Measurements from ENCODE around the gene MBOAT2.
A peak's percentile ranks its signal among the peaks of the same experiment; 100 is the strongest.

The MBOAT2 gene

DNA sequence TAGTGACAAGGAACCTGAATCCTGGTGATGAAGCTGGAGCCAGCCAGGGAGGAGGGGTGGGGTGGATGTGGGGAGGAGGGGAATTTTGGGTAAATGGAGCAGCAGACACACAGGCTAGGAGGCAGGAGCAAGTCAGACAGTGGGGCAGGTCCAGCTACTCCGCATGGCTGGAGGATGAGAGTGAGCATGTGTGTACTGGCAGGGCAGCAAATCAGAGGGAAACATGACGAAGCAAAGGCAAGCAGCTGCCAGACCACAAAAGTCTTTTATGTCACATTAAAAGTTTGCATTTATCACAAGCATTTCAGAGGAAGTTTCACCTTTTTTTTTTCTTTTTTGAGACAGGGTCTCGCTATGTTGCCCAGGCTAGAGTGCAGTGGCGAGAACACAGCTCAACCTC, 154.2 kb downstream of the MBOAT2 start:
- no peaks in the 10 kb centered on the region for H3K79me2 ChIP-seq (ENCODE audit: control insufficient read depth, insufficient read depth, low read length, unreplicated experiment)
- H3K27ac ChIP-seq (ENCODE audit: low read depth, low read length), result no peak overlapping the region
- no peak overlapping the region for H2AFZ ChIP-seq (ENCODE audit: low read length, unreplicated experiment)

DNA sequence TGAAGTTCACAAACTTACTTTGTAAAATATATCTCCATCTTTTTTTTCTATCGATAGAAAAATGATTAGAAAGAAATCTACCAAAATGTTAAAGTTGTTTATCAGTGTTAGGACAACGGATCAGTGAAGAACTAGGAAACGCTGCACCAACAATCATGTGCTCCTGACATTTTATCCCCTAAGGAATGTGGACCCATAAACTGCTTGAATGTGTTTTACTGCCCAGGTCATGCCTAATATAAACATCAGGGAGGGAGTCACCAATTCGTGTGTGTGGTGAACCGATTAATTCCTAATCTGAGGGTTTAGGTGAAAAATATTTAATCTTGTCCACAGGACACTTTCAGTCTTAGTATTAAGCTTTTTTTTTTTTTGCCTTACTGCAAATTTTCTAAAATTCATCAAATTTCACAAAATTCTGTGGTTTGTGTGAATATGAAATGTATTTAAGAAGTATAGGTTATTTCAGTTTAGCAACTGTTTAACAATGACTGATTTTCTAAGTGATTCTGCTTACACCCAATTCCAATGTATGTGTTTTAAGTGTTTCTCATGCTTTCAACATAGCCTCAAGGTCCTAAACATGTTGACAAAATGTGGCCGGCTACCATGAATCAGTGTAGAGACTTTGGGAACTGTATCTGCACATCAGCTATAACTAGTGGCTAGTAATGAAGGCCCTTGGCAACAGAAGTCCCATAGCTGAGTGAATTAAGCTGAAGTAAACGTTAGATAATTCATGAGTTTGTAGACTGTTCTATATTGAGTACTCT, 155.0 kb downstream of the MBOAT2 start:
- Histone ChIP-seq H3K36me3 (ENCODE audit: insufficient read depth, low read length) (no peaks in the 10 kb centered on the region), H2AFZ (ENCODE audit: low read length, unreplicated experiment) (no peak overlapping the region), H3K27me3 (ENCODE audit: insufficient read depth, low read length) (no peaks in the 10 kb centered on the region), H3K4me1 (ENCODE audit: control insufficient read depth, insufficient read depth, low read length, unreplicated experiment) (no peaks in the 10 kb centered on the region), H3K27ac (ENCODE audit: low read depth, low read length) (no peak overlapping the region), H3K4me3 (ENCODE audit: low read depth, low read length) (no peak overlapping the region), H3K79me2 (ENCODE audit: control insufficient read depth, insufficient read depth, low read length, unreplicated experiment) (no peaks in the 10 kb centered on the region)

More for the DNA sequence above, 154.2 kb downstream of the MBOAT2 start:
- H3K27me3 ChIP-seq (ENCODE audit: insufficient read depth, low read length), result no peaks in the 10 kb centered on the region
- no peak overlapping the region for H3K4me3 ChIP-seq (ENCODE audit: low read depth, low read length)
- H3K4me1 ChIP-seq (ENCODE audit: control insufficient read depth, insufficient read depth, low read length, unreplicated experiment), result no peaks in the 10 kb centered on the region
- no peaks in the 10 kb centered on the region for H3K36me3 ChIP-seq (ENCODE audit: insufficient read depth, low read length)

DNA sequence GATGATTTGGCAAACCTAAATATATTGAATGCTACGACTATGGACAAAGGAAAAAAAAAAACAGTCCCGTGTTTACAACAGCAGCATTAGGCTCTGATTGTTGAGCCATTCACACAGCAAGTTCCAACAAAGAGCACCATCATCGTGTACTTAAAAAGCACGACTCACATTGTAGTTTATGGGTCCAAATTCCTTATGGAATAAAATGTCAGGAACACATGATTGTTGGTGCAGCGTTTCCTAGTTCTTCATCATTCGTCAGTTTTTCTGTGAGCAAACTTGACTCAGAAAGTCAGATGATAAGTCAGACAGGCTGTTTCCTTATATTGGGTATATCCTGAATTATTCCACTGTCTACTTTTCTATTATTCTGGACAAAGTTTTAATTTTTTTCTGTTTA, 156.1 kb downstream of the MBOAT2 start:
- no peak overlapping the region for H3K4me3 ChIP-seq (ENCODE audit: low read depth, low read length)
- no peaks in the 10 kb centered on the region for H3K79me2 ChIP-seq (ENCODE audit: control insufficient read depth, insufficient read depth, low read length, unreplicated experiment)
- H3K4me1 ChIP-seq (ENCODE audit: control insufficient read depth, insufficient read depth, low read length, unreplicated experiment), result no peaks in the 10 kb centered on the region
- no peak overlapping the region for H2AFZ ChIP-seq (ENCODE audit: low read length, unreplicated experiment)
- H3K27ac ChIP-seq (ENCODE audit: low read depth, low read length), result no peak overlapping the region
- no peaks in the 10 kb centered on the region for H3K27me3 ChIP-seq (ENCODE audit: insufficient read depth, low read length)
- no peaks in the 10 kb centered on the region for H3K36me3 ChIP-seq (ENCODE audit: insufficient read depth, low read length)

DNA sequence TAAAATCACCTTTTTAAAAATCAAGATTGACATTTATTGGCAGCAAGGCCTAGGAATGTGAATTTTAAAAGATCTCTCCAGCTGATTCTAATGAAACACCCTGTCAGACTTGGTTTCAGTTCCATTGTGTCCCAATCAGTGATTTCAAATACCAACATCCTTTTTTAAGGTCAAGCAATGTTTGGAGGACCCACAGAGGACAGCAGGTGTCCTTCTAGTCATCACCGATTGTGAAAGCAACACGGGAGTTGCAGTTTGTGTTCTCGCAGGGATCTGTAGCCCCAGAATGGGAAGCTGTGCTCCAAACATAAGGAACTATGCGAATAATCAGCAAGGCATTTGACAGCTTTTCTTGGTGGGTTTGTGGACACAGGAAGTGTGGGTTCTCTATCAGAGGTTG, 161.6 kb downstream of the MBOAT2 start:
- Histone ChIP-seq H3K79me2 (ENCODE audit: control insufficient read depth, insufficient read depth, low read length, unreplicated experiment) (peaks cover 3% of the 10 kb centered on the region), H2AFZ (ENCODE audit: low read length, unreplicated experiment) (no peak overlapping the region), H3K4me3 (ENCODE audit: low read depth, low read length) (no peak overlapping the region), H3K4me1 (ENCODE audit: control insufficient read depth, insufficient read depth, low read length, unreplicated experiment) (no peaks in the 10 kb centered on the region), H3K27me3 (ENCODE audit: insufficient read depth, low read length) (no peaks in the 10 kb centered on the region), H3K27ac (ENCODE audit: low read depth, low read length) (no peak overlapping the region), H3K36me3 (ENCODE audit: insufficient read depth, low read length) (no peaks in the 10 kb centered on the region)

DNA sequence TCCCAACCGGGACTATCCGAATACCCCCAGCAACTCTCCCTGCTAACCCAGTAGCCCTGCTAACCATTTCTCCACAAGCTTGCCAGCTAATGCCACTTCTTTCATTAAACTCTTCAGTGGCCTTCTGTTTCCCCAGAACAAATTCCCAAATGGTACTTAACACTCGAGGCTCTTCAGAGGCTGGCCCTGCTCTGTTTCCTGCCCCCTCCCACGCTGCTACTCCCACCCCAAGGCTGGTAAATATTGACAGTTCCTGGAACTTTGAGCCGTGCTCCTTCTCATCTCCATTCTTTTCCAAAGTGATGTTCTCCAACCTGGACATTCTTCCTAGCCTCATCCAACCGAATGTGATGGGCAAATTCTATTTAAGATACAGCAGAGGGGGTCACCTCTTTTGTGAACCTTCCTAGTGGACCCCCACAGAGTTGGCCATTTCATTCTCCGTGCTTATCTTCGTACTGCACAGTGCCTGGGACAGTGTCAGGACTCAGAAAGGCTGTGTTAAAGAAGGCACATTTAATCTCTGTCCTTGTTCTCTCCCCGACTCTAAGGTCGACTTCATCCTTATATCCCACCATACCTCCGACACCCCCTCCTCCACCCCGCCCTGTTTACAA, 162.9 kb downstream of the MBOAT2 start:
- Histone ChIP-seq H3K79me2 (ENCODE audit: control insufficient read depth, insufficient read depth, low read length, unreplicated experiment) (peaks cover 16% of the 10 kb centered on the region), H3K4me1 (ENCODE audit: control insufficient read depth, insufficient read depth, low read length, unreplicated experiment) (peaks cover 3% of the 10 kb centered on the region), H3K4me3 (ENCODE audit: low read depth, low read length) (no peak overlapping the region), H2AFZ (ENCODE audit: low read length, unreplicated experiment) (no peak overlapping the region), H3K36me3 (ENCODE audit: insufficient read depth, low read length) (no peaks in the 10 kb centered on the region), H3K27ac (ENCODE audit: low read depth, low read length) (no peak overlapping the region), H3K27me3 (ENCODE audit: insufficient read depth, low read length) (no peaks in the 10 kb centered on the region)

DNA sequence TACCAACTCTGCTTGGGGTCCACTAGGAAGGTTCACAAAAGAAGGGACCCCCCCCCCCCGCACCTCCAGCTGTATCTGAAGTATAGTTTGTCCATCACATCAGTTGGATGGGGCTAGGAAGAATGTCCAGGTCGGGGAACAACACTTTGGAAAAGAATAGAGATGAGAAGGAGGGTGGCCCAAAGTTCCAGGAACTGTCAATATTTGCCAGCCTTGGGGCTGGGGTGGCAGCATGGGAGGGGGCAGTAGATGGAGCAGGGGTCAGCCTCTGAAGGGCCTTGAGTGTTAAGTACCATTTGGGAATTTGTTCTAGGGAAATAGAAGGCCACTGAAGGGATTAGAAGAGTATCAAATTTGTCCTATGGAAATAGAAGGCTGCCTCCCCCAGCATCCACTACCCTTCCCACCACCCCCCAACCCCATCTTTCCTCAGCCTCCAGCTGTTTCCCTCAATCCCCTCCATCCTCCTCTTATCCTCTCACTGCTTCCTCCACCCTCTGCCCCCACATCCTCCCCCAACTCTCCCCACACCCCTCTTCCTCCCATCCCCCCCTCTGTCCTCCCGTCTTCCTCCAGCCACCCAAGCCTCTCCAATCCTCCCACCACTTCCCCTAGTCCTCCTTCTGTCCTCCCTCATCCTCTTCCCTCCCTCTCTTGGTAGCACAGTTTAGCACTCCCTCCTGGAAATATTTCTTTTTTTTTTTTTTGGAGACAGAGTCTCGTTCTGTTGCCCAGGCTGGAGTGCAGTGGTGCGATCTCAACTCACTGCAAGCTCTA, 164.1 kb downstream of the MBOAT2 start:
- no peak overlapping the region for H3K4me3 ChIP-seq (ENCODE audit: low read depth, low read length)
- no peaks in the 10 kb centered on the region for H3K36me3 ChIP-seq (ENCODE audit: insufficient read depth, low read length)
- peaks cover 6% of the 10 kb centered on the region for H3K4me1 ChIP-seq (ENCODE audit: control insufficient read depth, insufficient read depth, low read length, unreplicated experiment)
- no peak overlapping the region for H3K27ac ChIP-seq (ENCODE audit: low read depth, low read length)
- peaks cover 28% of the 10 kb centered on the region for H3K79me2 ChIP-seq (ENCODE audit: control insufficient read depth, insufficient read depth, low read length, unreplicated experiment)
- H3K27me3 ChIP-seq (ENCODE audit: insufficient read depth, low read length), result no peaks in the 10 kb centered on the region
- no peak overlapping the region for H2AFZ ChIP-seq (ENCODE audit: low read length, unreplicated experiment)

DNA sequence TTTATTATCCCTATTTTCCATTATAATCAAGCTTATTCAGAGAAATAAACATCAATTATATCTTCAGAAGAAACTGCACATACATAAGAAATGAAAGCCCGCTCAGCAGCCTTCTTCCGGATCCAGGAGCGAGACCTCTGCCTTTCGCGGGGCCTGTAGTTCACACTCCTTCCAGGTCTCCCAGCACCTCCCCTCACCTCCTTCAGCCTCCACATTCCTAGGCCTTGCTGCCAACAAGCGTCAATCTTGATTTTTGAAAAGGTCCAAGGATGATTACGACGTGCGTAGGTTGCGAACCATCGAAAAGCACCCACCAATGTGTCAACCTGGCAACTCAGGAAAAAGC, 165.7 kb downstream of the MBOAT2 start:
- Histone ChIP-seq H3K27me3 (ENCODE audit: insufficient read depth, low read length) (no peaks in the 10 kb centered on the region), H3K4me3 (ENCODE audit: low read depth, low read length) (peak overlapping the region; percentile 89), H2AFZ (ENCODE audit: low read length, unreplicated experiment) (no peak overlapping the region), H3K4me1 (ENCODE audit: control insufficient read depth, insufficient read depth, low read length, unreplicated experiment) (peaks cover 6% of the 10 kb centered on the region), H3K27ac (ENCODE audit: low read depth, low read length) (no peak overlapping the region), H3K79me2 (ENCODE audit: control insufficient read depth, insufficient read depth, low read length, unreplicated experiment) (peaks cover 42% of the 10 kb centered on the region), H3K36me3 (ENCODE audit: insufficient read depth, low read length) (no peaks in the 10 kb centered on the region)

DNA sequence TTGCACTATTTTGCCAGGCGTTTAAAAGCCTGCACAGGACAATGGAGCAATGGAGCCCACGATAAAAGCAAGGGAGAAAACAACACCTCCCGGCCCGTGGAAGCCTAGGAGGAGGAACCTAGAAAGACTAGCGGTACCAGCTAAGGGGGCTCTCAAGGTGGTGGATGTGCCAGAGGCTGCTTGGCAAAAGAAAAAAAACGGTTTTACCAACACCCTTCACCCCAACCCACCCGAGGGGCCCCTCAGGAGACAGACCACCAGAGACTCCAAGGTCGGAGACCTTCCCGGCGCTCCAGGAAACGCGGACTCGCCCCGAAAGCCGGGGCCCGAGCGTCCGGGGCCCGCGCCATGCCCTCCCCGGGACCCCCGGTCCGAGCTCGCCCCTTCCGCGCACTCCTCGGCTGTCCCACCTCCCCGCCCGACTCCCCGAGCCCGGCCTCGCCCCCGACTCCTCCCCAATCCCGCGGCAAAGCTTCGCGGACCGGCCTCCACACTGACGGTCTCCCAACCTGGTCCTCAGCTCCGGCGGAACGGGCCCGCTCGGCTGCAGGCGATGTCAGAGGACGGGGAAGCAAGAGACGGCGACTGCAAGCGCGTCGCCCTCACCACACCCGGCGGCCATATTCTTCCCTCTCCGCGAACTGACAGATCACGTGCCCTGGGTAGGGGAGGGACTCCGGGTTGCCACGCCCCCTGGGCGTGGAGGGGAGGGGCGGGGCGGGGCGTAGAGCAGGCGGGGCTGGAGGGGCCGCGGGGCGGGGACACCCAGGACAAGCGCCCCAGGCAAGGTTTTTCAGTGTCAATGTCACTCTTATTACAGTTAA, 166.3 kb downstream of the MBOAT2 start, which contains the start of gene KIDINS220:
Gene KIDINS220, minus strand, starts transcription at position 643 of the 824 bp plus-strand sequence. CDS start 10,520 bp downstream, outside the sequence.
- Histone ChIP-seq H3K36me3 (ENCODE audit: insufficient read depth, low read length) (no peaks in the 10 kb centered on the region), H3K27me3 (ENCODE audit: insufficient read depth, low read length) (no peaks in the 10 kb centered on the region), H3K4me1 (ENCODE audit: control insufficient read depth, insufficient read depth, low read length, unreplicated experiment) (peaks cover 6% of the 10 kb centered on the region), H3K4me3 (ENCODE audit: low read depth, low read length) (peak within 1 kb of the TSS; percentile 89), H3K79me2 (ENCODE audit: control insufficient read depth, insufficient read depth, low read length, unreplicated experiment) (peaks cover 46% of the 10 kb centered on the region), H2AFZ (ENCODE audit: low read length, unreplicated experiment) (peak within 1 kb of the TSS; percentile 94), H3K27ac (ENCODE audit: low read depth, low read length) (no peak within 1 kb of the TSS)

DNA sequence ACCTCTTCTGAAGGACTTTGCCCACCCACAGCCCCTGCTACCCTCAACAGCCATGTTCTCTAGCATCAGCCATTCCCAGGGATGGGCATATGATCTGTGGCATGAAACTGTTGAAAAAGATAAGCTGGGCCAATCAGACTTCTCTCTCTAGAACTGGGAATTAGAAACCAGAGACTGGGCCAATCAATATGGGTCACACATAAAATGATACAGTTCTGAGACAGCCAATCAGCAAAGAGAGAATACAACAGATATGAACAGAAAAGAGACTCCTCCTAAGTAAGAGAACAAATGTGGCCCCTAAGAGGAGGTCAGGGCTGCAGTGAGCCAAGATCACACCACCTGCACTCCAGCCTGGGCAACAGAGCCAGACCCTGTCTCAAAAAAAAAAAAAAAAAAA, 168.2 kb downstream of the MBOAT2 start:
- Histone ChIP-seq H3K36me3 (ENCODE audit: insufficient read depth, low read length) (no peaks in the 10 kb centered on the region), H3K4me3 (ENCODE audit: low read depth, low read length) (peak overlapping the region; percentile 89; the same call in 1 of the 2 replicates)

DNA sequence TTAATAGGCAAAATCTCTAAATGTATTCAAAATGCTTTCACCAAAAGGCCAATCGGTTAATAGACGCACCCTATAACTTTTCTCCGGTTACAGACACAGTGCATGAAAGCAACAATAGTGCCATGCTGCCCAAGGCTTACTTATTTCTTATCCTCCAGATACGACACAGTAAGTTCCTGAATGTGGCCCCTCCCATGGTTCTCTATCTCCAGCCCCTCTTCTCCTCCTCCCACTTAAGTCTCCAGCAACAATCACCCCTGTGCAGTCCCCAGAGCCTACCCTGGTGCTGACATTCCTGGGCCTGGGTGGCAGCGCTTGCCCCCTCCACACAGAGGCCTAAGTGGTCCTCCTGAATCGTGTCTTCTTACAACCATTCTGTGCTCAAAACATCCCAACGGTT, 169.6 kb downstream of the MBOAT2 start:
- Histone ChIP-seq H2AFZ (ENCODE audit: low read length, unreplicated experiment) (no peak overlapping the region), H3K4me3 (ENCODE audit: low read depth, low read length) (no peak overlapping the region), H3K79me2 (ENCODE audit: control insufficient read depth, insufficient read depth, low read length, unreplicated experiment) (peaks cover 67% of the 10 kb centered on the region), H3K4me1 (ENCODE audit: control insufficient read depth, insufficient read depth, low read length, unreplicated experiment) (peaks cover 6% of the 10 kb centered on the region), H3K27me3 (ENCODE audit: insufficient read depth, low read length) (no peaks in the 10 kb centered on the region), H3K27ac (ENCODE audit: low read depth, low read length) (no peak overlapping the region), H3K36me3 (ENCODE audit: insufficient read depth, low read length) (no peaks in the 10 kb centered on the region)

More for the DNA sequence above, 168.2 kb downstream of the MBOAT2 start:
- Histone ChIP-seq H3K79me2 (ENCODE audit: control insufficient read depth, insufficient read depth, low read length, unreplicated experiment) (peaks cover 61% of the 10 kb centered on the region), H3K27me3 (ENCODE audit: insufficient read depth, low read length) (no peaks in the 10 kb centered on the region), H3K4me1 (ENCODE audit: control insufficient read depth, insufficient read depth, low read length, unreplicated experiment) (peaks cover 6% of the 10 kb centered on the region), H2AFZ (ENCODE audit: low read length, unreplicated experiment) (no peak overlapping the region), H3K27ac (ENCODE audit: low read depth, low read length) (no peak overlapping the region)
